ENCODE results near the gene MOSPD3.

Gene MOSPD3

GRCh38 chr7:100584683-100585510 is 27.4 kb upstream of the MOSPD3 start:
- H3K9ac ChIP-seq (ENCODE audit: low read length) = peak overlapping the region; percentile 81
- H4K20me1 ChIP-seq (ENCODE audit: low read depth, low read length) = no peaks in the 10 kb centered on the region
- H3K9me3 ChIP-seq (ENCODE audit: insufficient read depth, low read length) = no peaks in the 10 kb centered on the region
- TF ChIP-seq CTCF (IDR thresholded peaks at IDR 0.05; ENCODE audit: insufficient read depth, low read length, poor library complexity, severe bottlenecking) (no peak), EZH2phosphoT487 (conservative IDR thresholded peaks at IDR 0.05; ENCODE audit: low read length) (no peak)
- peaks cover 9% of the 10 kb centered on the region; the same call in 1 of the 2 replicates for H3F3A ChIP-seq (ENCODE audit: insufficient read depth)
- H3K36me3 ChIP-seq (ENCODE audit: low read length) = no peaks in the 10 kb centered on the region
- H3K4me2 ChIP-seq (ENCODE audit: low read depth, low read length, poor library complexity, severe bottlenecking) = peak overlapping the region; percentile 76
- H3K27ac ChIP-seq (ENCODE audit: low read depth, low read length) = peak overlapping the region; percentile 80
- peak overlapping the region; percentile 76 for H3K4me3 ChIP-seq (ENCODE audit: insufficient read depth, low read length, poor library complexity, severe bottlenecking)
- no peak overlapping the region for H2AFZ ChIP-seq (ENCODE audit: low read depth, low read length, severe bottlenecking)
- H3K9me2 ChIP-seq (replicated peaks; ENCODE audit: insufficient read depth, low read length) = no peaks in the 10 kb centered on the region
- no peaks in the 10 kb centered on the region for H3K27me3 ChIP-seq (ENCODE audit: low read length)
- H3K79me2 ChIP-seq (ENCODE audit: insufficient read depth, low read length) = peaks cover 19% of the 10 kb centered on the region

GRCh38 chr7:100585511-100586265 is 26.7 kb upstream of the MOSPD3 start, which contains the start of gene LRCH4:
TSS of gene LRCH4 (minus strand) at chr7:100586129. CDS start at chr7:100586100, 29 bp downstream.
- Histone ChIP-seq H3K27ac (ENCODE audit: low read depth, low read length) (peak within 1 kb of the TSS; percentile 80), H3K9me3 (ENCODE audit: insufficient read depth, low read length) (no peaks in the 10 kb centered on the region), H3K27me3 (ENCODE audit: low read length) (no peaks in the 10 kb centered on the region), H3K4me3 (ENCODE audit: insufficient read depth, low read length, poor library complexity, severe bottlenecking) (peak within 1 kb of the TSS; percentile 78), H3K79me2 (ENCODE audit: insufficient read depth, low read length) (peaks cover 19% of the 10 kb centered on the region), H2AFZ (ENCODE audit: low read depth, low read length, severe bottlenecking) (peak within 1 kb of the TSS; percentile 90), H3K4me2 (ENCODE audit: low read depth, low read length, poor library complexity, severe bottlenecking) (peak within 1 kb of the TSS; percentile 77), H3K36me3 (ENCODE audit: low read length) (no peaks in the 10 kb centered on the region), H3K9ac (ENCODE audit: low read length) (peak within 1 kb of the TSS; percentile 81), H3K9me2 (replicated peaks; ENCODE audit: insufficient read depth, low read length) (no peaks in the 10 kb centered on the region), H4K20me1 (ENCODE audit: low read depth, low read length) (no peaks in the 10 kb centered on the region), H3F3A (ENCODE audit: insufficient read depth) (peaks cover 9% of the 10 kb centered on the region; the same call in 1 of the 2 replicates)
- TF ChIP-seq CTCF (IDR thresholded peaks at IDR 0.05; ENCODE audit: insufficient read depth, low read length, poor library complexity, severe bottlenecking) (no peak), EZH2phosphoT487 (conservative IDR thresholded peaks at IDR 0.05; ENCODE audit: low read length) (no peak)

GRCh38 chr7:100586266-100587025 is 25.9 kb upstream of the MOSPD3 start, which contains the start of gene FBXO24:
TSS of gene FBXO24 (plus strand) at chr7:100586328. CDS start at chr7:100586626, 298 bp downstream.
- Histone ChIP-seq H3K9me3 (ENCODE audit: insufficient read depth, low read length) (no peaks in the 10 kb centered on the region), H3K4me2 (ENCODE audit: low read depth, low read length, poor library complexity, severe bottlenecking) (peak within 1 kb of the TSS; percentile 77), H4K20me1 (ENCODE audit: low read depth, low read length) (no peaks in the 10 kb centered on the region), H3K27me3 (ENCODE audit: low read length) (no peaks in the 10 kb centered on the region), H3K79me2 (ENCODE audit: insufficient read depth, low read length) (peaks cover 19% of the 10 kb centered on the region), H2AFZ (ENCODE audit: low read depth, low read length, severe bottlenecking) (peak within 1 kb of the TSS; percentile 90), H3K9ac (ENCODE audit: low read length) (peak within 1 kb of the TSS; percentile 81), H3K36me3 (ENCODE audit: low read length) (no peaks in the 10 kb centered on the region), H3K4me3 (ENCODE audit: insufficient read depth, low read length, poor library complexity, severe bottlenecking) (peak within 1 kb of the TSS; percentile 78), H3K27ac (ENCODE audit: low read depth, low read length) (peak within 1 kb of the TSS; percentile 80), H3F3A (ENCODE audit: insufficient read depth) (peaks cover 9% of the 10 kb centered on the region; the same call in 1 of the 2 replicates), H3K9me2 (replicated peaks; ENCODE audit: insufficient read depth, low read length) (no peaks in the 10 kb centered on the region)
- no peak for TF ChIP-seq EZH2phosphoT487 (conservative IDR thresholded peaks at IDR 0.05; ENCODE audit: low read length)
- TF ChIP-seq CTCF (IDR thresholded peaks at IDR 0.05; ENCODE audit: insufficient read depth, low read length, poor library complexity, severe bottlenecking) = no peak
